ENCODE data around the gene ZMYND19.
"Not testable (repeated sequence)": the region's sequence is repeated elsewhere in the genome, so short reads cannot be mapped to it uniquely, and the experiment has no call there.

DNA sequence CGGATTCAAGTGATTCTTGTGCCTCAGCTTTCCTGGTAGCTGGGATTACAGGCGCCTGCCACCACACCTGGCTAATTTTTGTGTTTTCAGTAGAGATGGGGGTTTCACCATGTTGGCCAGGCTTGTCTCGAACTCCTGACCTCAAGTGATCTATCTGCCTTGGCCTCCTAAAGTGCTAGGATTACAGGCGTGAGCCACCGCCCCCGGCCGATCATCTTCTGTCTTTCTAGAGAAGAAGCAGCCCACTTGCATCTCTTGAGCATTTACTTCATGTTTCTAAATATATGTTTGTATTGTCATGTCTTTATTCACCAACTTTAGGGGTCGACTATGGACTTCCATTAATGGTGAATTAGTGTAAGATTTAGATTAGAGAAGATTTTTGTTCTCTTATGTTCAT, 31.9 kb upstream of the ZMYND19 start:
- TF ChIP-seq, protein P1, sequence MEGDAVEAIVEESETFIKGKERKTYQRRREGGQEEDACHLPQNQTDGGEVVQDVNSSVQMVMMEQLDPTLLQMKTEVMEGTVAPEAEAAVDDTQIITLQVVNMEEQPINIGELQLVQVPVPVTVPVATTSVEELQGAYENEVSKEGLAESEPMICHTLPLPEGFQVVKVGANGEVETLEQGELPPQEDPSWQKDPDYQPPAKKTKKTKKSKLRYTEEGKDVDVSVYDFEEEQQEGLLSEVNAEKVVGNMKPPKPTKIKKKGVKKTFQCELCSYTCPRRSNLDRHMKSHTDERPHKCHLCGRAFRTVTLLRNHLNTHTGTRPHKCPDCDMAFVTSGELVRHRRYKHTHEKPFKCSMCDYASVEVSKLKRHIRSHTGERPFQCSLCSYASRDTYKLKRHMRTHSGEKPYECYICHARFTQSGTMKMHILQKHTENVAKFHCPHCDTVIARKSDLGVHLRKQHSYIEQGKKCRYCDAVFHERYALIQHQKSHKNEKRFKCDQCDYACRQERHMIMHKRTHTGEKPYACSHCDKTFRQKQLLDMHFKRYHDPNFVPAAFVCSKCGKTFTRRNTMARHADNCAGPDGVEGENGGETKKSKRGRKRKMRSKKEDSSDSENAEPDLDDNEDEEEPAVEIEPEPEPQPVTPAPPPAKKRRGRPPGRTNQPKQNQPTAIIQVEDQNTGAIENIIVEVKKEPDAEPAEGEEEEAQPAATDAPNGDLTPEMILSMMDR (IDR thresholded peaks at IDR 0.05; ENCODE audit: low read length): not testable (repeated sequence)
- not testable (repeated sequence) for TF ChIP-seq EZH2 (optimal IDR thresholded peaks at IDR 0.05; ENCODE audit: low read depth, low read length); EZH2phosphoT487 (IDR thresholded peaks at IDR 0.05; ENCODE audit: low read length)

All from MM.1S (cell line).